ENCODE data around the gene CCDC28A. TPM values are rescaled to one million over a fixed set of nuclear protein-coding genes. Genes with fewer than 3 reads are reported as not detected.
"Not testable (repeated sequence)": the region's sequence is repeated elsewhere in the genome, so short reads cannot be mapped to it uniquely, and the experiment has no call there.

The CCDC28A gene
- 10 to 100 TPM; 22.9 to 31.6 (median 29.8) TPM for polyA plus RNA-seq (ENCODE audit: insufficient read length in 3 of 3)
- long read RNA-seq, donor 1, transcript CCDC28A-202 (6 exons, 1,505 nt) = major isoform, 5 of 5 reads
- long read RNA-seq, donor 1, partial matches to known transcripts = 0 of 5 reads
- long read RNA-seq, donor 1, other reads (novel, unspliced or antisense) = 0 of 5 reads
- long read RNA-seq, donor 2, partial matches to known transcripts = 0 of 2 reads
- long read RNA-seq, donor 2, other reads (novel, unspliced or antisense) = 0 of 2 reads
- long read RNA-seq, donor 3, transcript CCDC28A-202 (6 exons, 1,505 nt) = major isoform, 13 of 18 reads
- long read RNA-seq, donor 3, partial matches to known transcripts = 0 of 18 reads
- long read RNA-seq, donor 3, other reads (novel, unspliced or antisense) = 5 of 18 reads
- long read RNA-seq, donor 4, transcript CCDC28A-202 (6 exons, 1,505 nt) = major isoform, 11 of 11 reads
- long read RNA-seq, donor 4, partial matches to known transcripts = 0 of 11 reads
- long read RNA-seq, donor 4, other reads (novel, unspliced or antisense) = 0 of 11 reads
- long read RNA-seq, donor 5 = 0 reads
- long read RNA-seq, donor 6, transcript CCDC28A-202 (6 exons, 1,505 nt) = major isoform, 5 of 5 reads
- long read RNA-seq, donor 6, partial matches to known transcripts = 0 of 5 reads
- long read RNA-seq, donor 6, other reads (novel, unspliced or antisense) = 0 of 5 reads
- long read RNA-seq, donor 7, transcript CCDC28A-202 (6 exons, 1,505 nt) = major isoform, 9 of 9 reads
- long read RNA-seq, donor 7, partial matches to known transcripts = 0 of 9 reads
- long read RNA-seq, donor 7, other reads (novel, unspliced or antisense) = 0 of 9 reads
- long read RNA-seq, donor 8 = 0 reads
- long read RNA-seq, donor 9, transcript CCDC28A-202 (6 exons, 1,505 nt) = major isoform, 7 of 7 reads
- long read RNA-seq, donor 9, partial matches to known transcripts = 0 of 7 reads
- long read RNA-seq, donor 9, other reads (novel, unspliced or antisense) = 0 of 7 reads
- long read RNA-seq, donor 10, partial matches to known transcripts = 0 of 3 reads
- long read RNA-seq, donor 10, other reads (novel, unspliced or antisense) = 0 of 3 reads
- long read RNA-seq, donor 11, transcript CCDC28A-202 (6 exons, 1,505 nt) = major isoform, 5 of 5 reads
- long read RNA-seq, donor 11, partial matches to known transcripts = 0 of 5 reads
- long read RNA-seq, donor 11, other reads (novel, unspliced or antisense) = 0 of 5 reads
- long read RNA-seq, donor 12, partial matches to known transcripts = 0 of 4 reads
- long read RNA-seq, donor 12, other reads (novel, unspliced or antisense) = 0 of 4 reads
- long read RNA-seq, donor 13 = 0 reads
- long read RNA-seq, donor 14, transcript CCDC28A-202 (6 exons, 1,505 nt) = major isoform, 8 of 8 reads
- long read RNA-seq, donor 14, partial matches to known transcripts = 0 of 8 reads
- long read RNA-seq, donor 14, other reads (novel, unspliced or antisense) = 0 of 8 reads
- long read RNA-seq, donor 15, transcript CCDC28A-202 (6 exons, 1,505 nt) = major isoform, 7 of 7 reads
- long read RNA-seq, donor 15, partial matches to known transcripts = 0 of 7 reads
- long read RNA-seq, donor 15, other reads (novel, unspliced or antisense) = 0 of 7 reads
- long read RNA-seq, donor 16, transcript CCDC28A-202 (6 exons, 1,505 nt) = major isoform, 11 of 16 reads
- long read RNA-seq, donor 16, partial matches to known transcripts = 0 of 16 reads
- long read RNA-seq, donor 16, other reads (novel, unspliced or antisense) = 5 of 16 reads

- peak; percentile 90 to 99 (median 94) for DNase-seq (ENCODE audit: extremely low read depth in 1 of 11, low read depth in 9 of 11, low spot score in 4 of 11)
Measured at GRCh38 chr6:138773177-138774091, at the start of gene CCDC28A. TSS of gene CCDC28A (plus strand) at chr6:138773769. CDS start at chr6:138776121, 2,352 bp downstream.

- DNase-seq (ENCODE audit: extremely low read depth in 1 of 11, low read depth in 9 of 11, low spot score in 4 of 11) = peak in 2 of 11 donors; percentile 2 to 11
Measured at GRCh38 chr6:138724015-138724414, 49.6 kb upstream of the CCDC28A start.

- no peak for DNase-seq (ENCODE audit: extremely low read depth in 1 of 11, low read depth in 9 of 11, low spot score in 4 of 11)
Measured at GRCh38 chr6:138726066-138726756, 47.4 kb upstream of the CCDC28A start.

GRCh38 chr6:138726757-138727097, 46.8 kb upstream of the CCDC28A start:
- no peak for DNase-seq (ENCODE audit: extremely low read depth in 1 of 11, low read depth in 9 of 11, low spot score in 4 of 11)

GRCh38 chr6:138727182-138727581, 46.4 kb upstream of the CCDC28A start:
- no peak for DNase-seq (ENCODE audit: extremely low read depth in 1 of 11, low read depth in 9 of 11, low spot score in 4 of 11)

GRCh38 chr6:138728662-138729061, 44.9 kb upstream of the CCDC28A start:
- DNase-seq (ENCODE audit: extremely low read depth in 1 of 11, low read depth in 9 of 11, low spot score in 4 of 11) = no peak

GRCh38 chr6:138730037-138730436, 43.5 kb upstream of the CCDC28A start:
- not testable (repeated sequence) for DNase-seq (ENCODE audit: extremely low read depth in 1 of 11, low read depth in 9 of 11, low spot score in 4 of 11)

- no peak for DNase-seq (ENCODE audit: extremely low read depth in 1 of 11, low read depth in 9 of 11, low spot score in 4 of 11)
Measured at GRCh38 chr6:138734585-138734984, 39.0 kb upstream of the CCDC28A start.

- no peak for DNase-seq (ENCODE audit: extremely low read depth in 1 of 11, low read depth in 9 of 11, low spot score in 4 of 11)
Measured at GRCh38 chr6:138736640-138737039, 36.9 kb upstream of the CCDC28A start.

- no peak for DNase-seq (ENCODE audit: extremely low read depth in 1 of 11, low read depth in 9 of 11, low spot score in 4 of 11)
Measured at GRCh38 chr6:138752017-138752416, 21.6 kb upstream of the CCDC28A start.

- no peak for DNase-seq (ENCODE audit: extremely low read depth in 1 of 11, low read depth in 9 of 11, low spot score in 4 of 11)
Measured at GRCh38 chr6:138757136-138757535, 16.4 kb upstream of the CCDC28A start.

- DNase-seq (ENCODE audit: extremely low read depth in 1 of 11, low read depth in 9 of 11, low spot score in 4 of 11) = no peak
Measured at GRCh38 chr6:138765896-138766655, 7.5 kb upstream of the CCDC28A start.

GRCh38 chr6:138769102-138769676, 4.4 kb upstream of the CCDC28A start:
- peak in 1 of 11 donors; percentile 16 for DNase-seq (ENCODE audit: extremely low read depth in 1 of 11, low read depth in 9 of 11, low spot score in 4 of 11)

- DNase-seq (ENCODE audit: extremely low read depth in 1 of 11, low read depth in 9 of 11, low spot score in 4 of 11) = no peak
Measured at GRCh38 chr6:138772596-138773176, 883 bp upstream of the CCDC28A start.

GRCh38 chr6:138774370-138774769, 801 bp downstream of the CCDC28A start:
- no peak for DNase-seq (ENCODE audit: extremely low read depth in 1 of 11, low read depth in 9 of 11, low spot score in 4 of 11)
